ENCODE measurements around the gene ZNF679.
"Not testable (repeated sequence)": the region's sequence is repeated elsewhere in the genome, so short reads cannot be mapped to it uniquely, and the experiment has no call there.

- not testable (repeated sequence) for TF ChIP-seq CTCF (IDR thresholded peaks at IDR 0.05 in 2 of 3, conservative IDR thresholded peaks at IDR 0.05 in 1 of 3; ENCODE audit: borderline replicate concordance in 1 of 3, insufficient read depth in 1 of 3, low read depth in 2 of 3, low read length in 2 of 3); POLR2AphosphoS5 (IDR thresholded peaks at IDR 0.05; ENCODE audit: low read depth, low read length)
These were observed at the start of gene ZNF679 for GRCh38 chr7:64228174-64228573.

Data from HCT116 (cell line).